GM04503 (cell line): ENCODE results near the gene TPT1.
"Not testable (repeated sequence)": the region's sequence is repeated elsewhere in the genome, so short reads cannot be mapped to it uniquely, and the experiment has no call there.

Source experiments
- DNase-seq: peaks from one replicate; pipeline ENCODE4 v3.0.0-alpha.2; 2012; ENCODE audit warnings: low read depth

The TPT1 gene

GRCh38 chr13:45302507-45302906 is 38.5 kb downstream of the TPT1 start:
- no peak for DNase-seq

GRCh38 chr13:45301263-45301662 is 39.7 kb downstream of the TPT1 start:
- DNase-seq, result no peak

- DNase-seq, result no peak
Observed at GRCh38 chr13:45300190-45300985, 40.6 kb downstream of the TPT1 start.

- no peak for DNase-seq
Observed at GRCh38 chr13:45299194-45299593, 41.8 kb downstream of the TPT1 start.

GRCh38 chr13:45298550-45298949 is 42.4 kb downstream of the TPT1 start:
- not testable (repeated sequence) for DNase-seq

- DNase-seq, result no peak
Observed at GRCh38 chr13:45298206-45298505, 42.8 kb downstream of the TPT1 start.

GRCh38 chr13:45297456-45298205 is 43.4 kb downstream of the TPT1 start:
- DNase-seq, result no peak

- DNase-seq, result no peak
Observed at GRCh38 chr13:45296259-45296658, 44.7 kb downstream of the TPT1 start.

- DNase-seq, result no peak
Observed at GRCh38 chr13:45295536-45295935, 45.4 kb downstream of the TPT1 start.

GRCh38 chr13:45292176-45292575 is 48.8 kb downstream of the TPT1 start:
- DNase-seq, result no peak

- DNase-seq, result no peak
Observed at GRCh38 chr13:45289936-45290563, 50.9 kb downstream of the TPT1 start.
